GM12878 (cell line): ENCODE measurements around the gene HSD17B11. TPM values are rescaled to one million over a fixed set of nuclear protein-coding genes. Genes with fewer than 3 reads are reported as not detected.

Experiments used
- ATAC-seq: fragments of 200-7000 bp; cut with Tn5 transposase; 3 replicates; pipeline ENCODE4 v1.9.1; 2020; ENCODE audit warnings: mild to moderate bottlenecking, moderate library complexity
- BruUV-seq: library from RNA; stranded (reverse); fragments of 400-500 nt; replicated peaks from 2 replicates; lab custom pipeline; 2021; lab: Mats Ljungman, UMichigan
- CTCF ChIA-PET: fragments of 300-600 bp; sonication (Branson Sonifier 250); formaldehyde crosslinking; extraction: SDS; loops from one replicate; lab custom pipeline; 2021; ENCODE audit warnings: inconsistent platforms; lab: Yijun Ruan, JAX
- POLR2A ChIA-PET: fragments of 350-600 bp; formaldehyde crosslinking; extraction: SDS; loops from one replicate; lab custom pipeline; 2021; ENCODE audit warnings: inconsistent platforms; lab: Charles Lee
- RAD21 ChIA-PET: fragments of 300-600 bp; sonication (Branson Sonifier 250); formaldehyde crosslinking; loops from one replicate; lab custom pipeline; 2023; ENCODE audit warnings: antibody characterized with exemption; ENCODE audit not compliant: unreplicated experiment; lab: Charles Lee
- SMC1A ChIA-PET: fragments of 300-600 bp; sonication (Branson Sonifier 250); formaldehyde crosslinking; loops from one replicate; lab custom pipeline; 2023; ENCODE audit not compliant: unreplicated experiment, uncharacterized antibody; lab: Charles Lee
- DNase-seq: peaks from one replicate; pipeline ENCODE4 v3.0.0-alpha.2; 2011; ENCODE audit warnings: low read depth, low spot score
- FAIRE-seq: peaks from 3 replicates; lab custom pipeline; 2011; peaks lifted over from hg19 to GRCh38; lab: Jason Lieb, UNC
- H2AFZ ChIP-seq: 2 replicates; pipeline ENCODE4 v1.6.0; 2011; ENCODE audit warnings: low read depth, low read length, control low read depth; ENCODE audit not compliant: control insufficient read depth
- H3K27ac ChIP-seq: 2 replicates; pipeline ENCODE4 v1.5.1; 2011; ENCODE audit warnings: control low read depth; ENCODE audit not compliant: control insufficient read depth, insufficient read depth
- H3K27me3 ChIP-seq, 2 experiments: replicated peaks in 1 of 2; 2 replicates each; pipeline versions ENCODE4 v1.6.0 to v1.6.1; 2011; ENCODE audit warnings: low read length in 1 of 2; ENCODE audit not compliant: control insufficient read depth in 2 of 2, insufficient read depth in 2 of 2
- H3K36me3 ChIP-seq, 2 experiments: 2 replicates each; pipeline ENCODE4 v1.5.1; 2011; ENCODE audit warnings: low read length in 1 of 2; ENCODE audit not compliant: control insufficient read depth in 2 of 2, insufficient read depth in 2 of 2
- H3K4me1 ChIP-seq: 2 replicates; pipeline ENCODE4 v1.6.1; 2011; ENCODE audit warnings: mild to moderate bottlenecking, low read length, moderate library complexity, mixed read lengths; ENCODE audit not compliant: control insufficient read depth, insufficient read depth
- H3K4me2 ChIP-seq: 2 replicates; pipeline ENCODE4 v1.6.0; 2011; ENCODE audit warnings: control low read depth; ENCODE audit not compliant: control insufficient read depth, insufficient read depth
- H3K4me3 ChIP-seq: fragments of 200-600 bp; sonication (generic); 2 replicates; pipeline ENCODE4 v1.5.1; 2016
- H3K79me2 ChIP-seq: 2 replicates; pipeline ENCODE4 v1.6.0; 2011; ENCODE audit warnings: low read length; ENCODE audit not compliant: control insufficient read depth, insufficient read depth
- H3K9ac ChIP-seq: 2 replicates; pipeline ENCODE4 v1.8.0; 2011; ENCODE audit warnings: low read length, control low read depth, mixed read lengths; ENCODE audit not compliant: control insufficient read depth, insufficient read depth
- H3K9me3 ChIP-seq: replicated peaks from 3 replicates; pipeline ENCODE4 v1.5.1; 2011; ENCODE audit warnings: mild to moderate bottlenecking, low read length; ENCODE audit not compliant: control insufficient read depth, insufficient read depth
- H4K20me1 ChIP-seq: 2 replicates; pipeline ENCODE4 v1.6.0; 2011; ENCODE audit not compliant: control insufficient read depth, insufficient read depth
- BCL3 ChIP-seq: IDR thresholded peaks from 2 replicates; pipeline ENCODE4 v1.6.1; 2011; ENCODE audit warnings: borderline replicate concordance, low read depth, mild to moderate bottlenecking, moderate library complexity, low read length; ENCODE audit not compliant: insufficient read depth, poor library complexity, severe bottlenecking
- CREM ChIP-seq: IDR thresholded peaks from 2 replicates; pipeline ENCODE4 v1.6.1; 2014; ENCODE audit warnings: antibody characterized with exemption, low read depth
- FOS ChIP-seq: IDR thresholded peaks from 3 replicates; pipeline ENCODE4 v1.6.1; 2011; ENCODE audit warnings: borderline replicate concordance; ENCODE audit not compliant: insufficient read length; ENCODE audit errors: extremely low read depth
- RELA ChIP-seq: fragments of 450-650 bp; IDR thresholded peaks from 2 replicates; pipeline ENCODE4 v1.8.0; 2014; ENCODE audit warnings: borderline replicate concordance; ENCODE audit not compliant: partially characterized antibody
- SMARCA5 ChIP-seq: fragments of 450-650 bp; IDR thresholded peaks from 2 replicates; pipeline ENCODE4 v1.6.1; 2017; ENCODE audit warnings: mild to moderate bottlenecking
- SPI1 ChIP-seq: IDR thresholded peaks from 2 replicates; pipeline ENCODE4 v1.6.1; 2011; ENCODE audit warnings: low read depth, mild to moderate bottlenecking, low read length, moderate library complexity, borderline replicate concordance; ENCODE audit not compliant: insufficient read depth
- WGBS: methylation state at CpG from one replicate; pipeline ENCODE4 v1.1.6; 2016; ENCODE audit warnings: low lambda C conversion rate; ENCODE audit not compliant: insufficient replicate concordance, insufficient coverage; ENCODE audit errors: missing lambda C conversion rate; 5-methylcytosine and 5-hydroxymethylcytosine counted together
- in situ Hi-C: fragments of 300-500 bp; cut with MboI; formaldehyde crosslinking; loops from 9 replicates; pipeline ENCODE4 v1.14.3; 2018; ENCODE audit warnings: mixed read lengths
- intact Hi-C: fragments of 100-400 bp; cut with micrococcal nuclease; formaldehyde crosslinking; loops from one replicate; pipeline ENCODE4 v1.14.2; 2022; ENCODE audit not compliant: unreplicated experiment
- polyA plus RNA-seq, 11 experiments: library from polyadenylated mRNA; depleted of rRNA in 4 of 11; unstranded in 6 of 11; stranded (reverse) in 5 of 11; fragments of >200 nt; fragmentation: Nextera tagmentation in 4 of 11; fragmentation: Illumina TruSeq in 1 of 11; extraction: Ambion mirVana in 4 of 11; extraction: Trizol in 1 of 11; gene quantifications; 1 replicate in 1 of 11; 2 replicates in 10 of 11; pipeline versions ENCODE4 v1.2.1 to v1.2.3, GENCODE V29; 2011 to 2016; ENCODE audit warnings: inconsistent platforms in 2 of 11, missing spikeins in 2 of 11, low read depth in 1 of 11
- total RNA-seq, 4 experiments: library from RNA; depleted of rRNA in 3 of 4; stranded (reverse); fragments of >200 nt in 3 of 4; fragmentation: Illumina TruSeq in 1 of 4; extraction: Trizol in 1 of 4; gene quantifications; 2 replicates each; pipeline versions ENCODE4 v1.2.1 to v1.2.3, GENCODE V29; 2013 to 2021

Gene HSD17B11
- total and polyA plus RNA-seq, 10 of the 15 experiments (the other 5 are each of a cell fraction or from before 2014, with no cell fraction given): 10.3 to 29.5 (median 17.7) TPM

DNA sequence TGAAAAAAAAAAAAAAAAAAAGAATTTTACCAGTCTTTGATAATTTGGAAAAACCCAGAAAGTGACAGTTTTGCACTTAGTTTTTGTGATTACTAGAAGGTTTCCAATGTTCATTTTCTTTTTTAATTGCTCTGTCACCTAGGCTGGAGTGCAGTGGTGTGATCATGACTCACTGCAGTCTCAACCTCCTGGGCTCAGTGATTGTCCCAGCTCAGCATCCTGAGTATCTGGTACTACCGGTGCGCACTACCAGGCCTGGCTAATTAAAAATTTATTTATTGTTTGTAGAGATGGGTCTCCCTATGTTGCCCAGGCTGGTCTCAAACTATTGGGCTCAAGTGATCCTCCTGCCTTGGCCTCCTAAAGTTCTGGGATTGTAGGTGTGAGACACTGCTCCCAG, 34.7 kb upstream of the HSD17B11 start:
- ATAC-seq: no peak
- ChIA-PET SMC1A (interaction anchor here (6.0 kb wide), 1 partner anchor 35 kb away, joined by 51 read pairs; the partner anchor contains the start of gene HSD17B11), POLR2A (interaction anchor here (0.7 to 1.1 kb wide), 4 partner anchors 10 to 1109 kb away, joined by 4 to 8 read pairs (median 6); partner anchors contain the start of gene HSD17B11)

More for the DNA sequence above, 34.7 kb upstream of the HSD17B11 start:
- TF ChIP-seq BCL3 (no peak), CREM (no peak), SMARCA5 (no peak), RELA (no peak), FOS (no peak), SPI1 (no peak)
- Histone ChIP-seq H3K4me1 (no peaks in the 10 kb centered on the region), H2AFZ (no peak overlapping the region), H3K4me3 (no peak overlapping the region), H3K79me2 (peaks cover 29% of the 10 kb centered on the region), H3K27ac (no peak overlapping the region), H3K36me3 (no peaks in the 10 kb centered on the region), H3K9ac (no peak overlapping the region), H4K20me1 (no peaks in the 10 kb centered on the region), H3K9me3 (no peaks in the 10 kb centered on the region), H3K4me2 (no peak overlapping the region), H3K27me3 (no peaks in the 10 kb centered on the region)
- no peak for DNase-seq
- 94% methylated on average over 2 of the region's 2 CpGs for WGBS
- no TSS peak for BruUV-seq
- CTCF ChIA-PET: interaction anchor here (0.6 to 1.2 kb wide), 3 partner anchors 40 to 273 kb away, joined by 3 to 4 read pairs (median 4); no protein-coding TSS in a partner anchor
- FAIRE-seq: no peak
- RAD21 ChIA-PET: interaction anchor here (0.5 to 1.0 kb wide), 3 partner anchors 35 to 1012 kb away, joined by 4 to 5 read pairs (median 5); partner anchors contain the start of gene HSD17B11
- intact Hi-C loops (loop anchor here (2.0 kb wide), 1 partner anchor 51 kb away; no protein-coding TSS in a partner anchor), in situ Hi-C loops (no loop called here)
